Tibial artery (tissue), 4 donors: ENCODE results near the gene KRT24.
"Not testable (repeated sequence)": the region's sequence is repeated elsewhere in the genome, so short reads cannot be mapped to it uniquely, and the experiment has no call there.

ENCODE experiments used
- DNase-seq, 2 donors: peaks; one replicate each; pipeline ENCODE4 v3.0.0-alpha.2; 2019
- H3K27ac ChIP-seq, 2 donors: fragments of 200-600 bp; sonication (generic) in 1 of 2; 1 replicate in 1 of 2; 2 replicates in 1 of 2; pipeline ENCODE4 v1.5.1; 2018 to 2019; ENCODE audit warnings: mild to moderate bottlenecking in 1 of 2
- H3K27me3 ChIP-seq, 2 donors: fragments of 200-600 bp; sonication (generic) in 1 of 2; one replicate each; pipeline versions ENCODE4 v1.5.1 to v1.6.0; 2016 to 2019
- H3K36me3 ChIP-seq, 3 donors: fragments of 200-600 bp; sonication (generic) in 2 of 3; one replicate each; pipeline ENCODE4 v1.5.1; 2016 to 2019; ENCODE audit warnings: mild to moderate bottlenecking in 2 of 3
- H3K4me1 ChIP-seq, 4 donors: fragments of 200-600 bp; sonication (generic) in 2 of 4; 1 replicate in 3 of 4; 2 replicates in 1 of 4; pipeline ENCODE4 v1.5.1; 2016 to 2019
- H3K4me3 ChIP-seq, 2 donors: fragments of 200-600 bp; sonication (generic) in 1 of 2; 1 replicate in 1 of 2; 2 replicates in 1 of 2; pipeline ENCODE4 v1.5.1; 2018 to 2019; ENCODE audit warnings: mild to moderate bottlenecking in 2 of 2
- H3K9me3 ChIP-seq, 3 donors: fragments of 200-600 bp; sonication (generic) in 1 of 3; one replicate each; pipeline ENCODE4 v1.5.1; 2016 to 2019
- CTCF ChIP-seq, 2 experiments: fragments of 200-600 bp in 1 of 2; fragments of 450-650 bp in 1 of 2; IDR thresholded peaks; one replicate each; pipeline ENCODE4 v1.5.1; 2017 to 2019; ENCODE audit warnings: antibody characterized with exemption in 2 of 2, mild to moderate bottlenecking in 1 of 2, moderate library complexity in 1 of 2
- intact Hi-C: fragments of 100-400 bp; cut with DNase I; formaldehyde crosslinking; loops from one replicate; pipeline ENCODE4 v1.15.0; 2023; ENCODE audit warnings: low total_unique reads

The KRT24 gene

DNA sequence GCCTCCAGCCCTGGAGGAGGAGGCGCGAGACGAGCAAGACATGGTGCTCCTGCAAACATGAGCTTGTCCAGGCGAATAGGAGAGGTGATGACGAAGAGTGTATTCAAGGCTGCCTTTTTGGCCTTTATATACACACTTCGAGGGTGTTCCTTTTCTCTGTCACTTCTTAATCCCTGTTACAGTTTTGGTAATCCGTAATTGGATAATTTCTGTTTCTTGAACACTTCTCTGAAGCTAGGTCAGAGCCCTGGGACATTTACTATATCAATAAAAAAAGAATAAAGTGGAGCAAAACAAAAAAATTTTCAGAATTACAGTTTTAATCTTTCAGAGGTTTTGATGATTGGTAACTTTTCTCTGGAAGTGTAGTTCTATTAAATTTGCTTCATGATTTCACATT is at the start of gene KRT24:
TSS of gene KRT24 (minus strand) at position 101 of the 400 bp plus-strand sequence. CDS start at position 42, 59 bp downstream.
- Histone ChIP-seq H3K4me3 (no peak within 1 kb of the TSS), H3K4me1 (peaks cover 0 to 8% (median 0%) of the 10 kb centered on the region in 4 donors), H3K27me3 (peaks cover 0 to 6% of the 10 kb centered on the region in 2 donors), H3K36me3 (no peaks in the 10 kb centered on the region), H3K27ac (no peak within 1 kb of the TSS), H3K9me3 (no peaks in the 10 kb centered on the region)
- DNase-seq, result no peak
- TF ChIP-seq CTCF (IDR thresholded peaks at IDR 0.05), result no peak
- intact Hi-C loops, result no loop called here

DNA sequence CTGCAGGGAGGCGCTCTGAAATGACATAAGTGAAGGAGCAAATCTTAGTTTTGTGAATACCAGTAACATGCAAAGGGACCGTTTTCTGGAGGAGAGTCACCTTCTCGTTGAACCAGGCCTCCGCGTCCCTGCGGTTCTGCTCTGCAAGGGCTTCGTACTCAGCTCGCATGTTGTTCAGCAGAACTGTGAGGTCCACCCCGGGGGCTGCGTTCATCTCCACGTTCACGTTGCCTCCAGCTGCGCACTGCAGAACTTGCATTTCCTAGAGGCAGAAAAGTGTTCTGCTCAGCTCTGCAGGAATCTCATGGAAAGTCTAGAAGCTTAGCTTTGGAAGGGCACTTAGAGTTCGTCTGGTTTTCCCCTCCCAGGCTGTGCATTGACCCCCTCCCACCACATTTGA is 47.5 kb upstream of the KRT24 start:
- no peak overlapping the region for H3K27ac ChIP-seq
- H3K4me1 ChIP-seq, result no peaks in the 10 kb centered on the region
- DNase-seq, result no peak
- H3K36me3 ChIP-seq, result no peaks in the 10 kb centered on the region
- no peaks in the 10 kb centered on the region for H3K9me3 ChIP-seq
- no peak overlapping the region for H3K4me3 ChIP-seq
- peaks cover 0 to 23% of the 10 kb centered on the region in 2 donors for H3K27me3 ChIP-seq
- intact Hi-C loops, result no loop called here
- TF ChIP-seq CTCF (IDR thresholded peaks at IDR 0.05), result no peak

DNA sequence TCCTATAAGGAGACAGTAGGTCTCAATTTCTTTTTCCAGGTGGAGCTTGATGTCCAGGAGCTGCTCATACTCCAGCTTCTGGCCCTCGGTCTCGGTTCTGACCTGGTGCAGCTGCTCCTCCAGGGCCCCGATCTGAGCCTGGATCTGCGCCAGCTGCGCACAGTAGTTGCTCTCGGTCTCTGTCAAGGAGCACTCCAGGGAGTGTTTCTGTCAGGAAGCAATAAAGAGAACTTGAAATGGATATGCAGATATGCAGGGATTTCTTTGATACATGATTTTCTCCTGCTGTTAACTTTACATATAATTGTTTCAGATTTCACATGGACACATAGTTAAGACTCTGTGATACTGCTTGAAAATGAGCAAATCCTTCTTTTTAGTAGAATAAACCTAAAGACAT is 46.8 kb upstream of the KRT24 start:
- Histone ChIP-seq H3K27me3 (peaks cover 0 to 23% of the 10 kb centered on the region in 2 donors), H3K4me3 (no peak overlapping the region), H3K36me3 (no peaks in the 10 kb centered on the region), H3K4me1 (no peaks in the 10 kb centered on the region), H3K9me3 (no peaks in the 10 kb centered on the region), H3K27ac (no peak overlapping the region)
- TF ChIP-seq CTCF (IDR thresholded peaks at IDR 0.05), result no peak
- intact Hi-C loops, result no loop called here
- DNase-seq, result no peak

GRCh38 chr17:40748666-40749065 is 45.1 kb upstream of the KRT24 start:
- intact Hi-C loops, DNase-seq, H3K9me3 ChIP-seq, H3K27ac ChIP-seq, H3K4me3 ChIP-seq, H3K4me1 ChIP-seq, H3K36me3 ChIP-seq: not testable (repeated sequence)
- peaks cover 0 to 25% of the 10 kb centered on the region in 2 donors for H3K27me3 ChIP-seq

DNA sequence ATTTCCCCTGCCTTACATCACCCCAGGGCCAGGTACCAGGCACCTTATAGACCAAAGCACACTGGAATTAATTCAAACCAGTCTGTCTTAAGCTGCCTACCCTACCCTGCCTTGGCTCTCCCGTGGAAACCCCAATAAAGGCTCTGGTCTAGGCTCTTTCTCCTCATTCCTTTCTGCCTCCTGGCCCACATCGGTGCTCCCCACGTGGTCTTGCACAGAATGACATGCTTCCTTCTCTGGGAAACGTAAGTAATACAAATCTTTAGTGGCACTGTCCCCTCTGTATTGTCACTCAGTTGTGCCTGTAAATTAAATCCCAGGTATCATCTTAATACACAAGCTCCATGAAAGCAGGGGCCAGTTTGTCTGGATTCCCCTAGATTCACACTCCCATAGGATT is 35.0 kb upstream of the KRT24 start:
- Histone ChIP-seq H3K27me3 (peaks cover 0 to 13% of the 10 kb centered on the region in 2 donors), H3K4me3 (no peak overlapping the region), H3K27ac (no peak overlapping the region), H3K36me3 (no peaks in the 10 kb centered on the region), H3K4me1 (no peaks in the 10 kb centered on the region), H3K9me3 (peaks cover 0 to 13% (median 4%) of the 10 kb centered on the region in 3 donors)
- intact Hi-C loops, result no loop called here
- DNase-seq, result no peak
- no peak for TF ChIP-seq CTCF (IDR thresholded peaks at IDR 0.05)

GRCh38 chr17:40735016-40735415 is 31.5 kb upstream of the KRT24 start:
- H3K9me3 ChIP-seq, result no peaks in the 10 kb centered on the region
- intact Hi-C loops, result no loop called here
- H3K27me3 ChIP-seq, result peaks cover 0 to 13% of the 10 kb centered on the region in 2 donors
- H3K4me1 ChIP-seq, result no peaks in the 10 kb centered on the region
- no peak for TF ChIP-seq CTCF (IDR thresholded peaks at IDR 0.05)
- no peak overlapping the region for H3K27ac ChIP-seq
- no peak for DNase-seq
- no peak overlapping the region for H3K4me3 ChIP-seq
- no peaks in the 10 kb centered on the region for H3K36me3 ChIP-seq
